HL-60 (cell line): ENCODE data around the gene P2RX6.
"Not testable (repeated sequence)": the region's sequence is repeated elsewhere in the genome, so short reads cannot be mapped to it uniquely, and the experiment has no call there.

ENCODE experiments used
- POLR2AphosphoS5 ChIP-seq: IDR thresholded peaks from 2 replicates; pipeline ENCODE4 v1.6.1; 2012; ENCODE audit warnings: low read depth
- TF ChIP-seq, protein P1 (sequence below): IDR thresholded peaks from one replicate; pipeline ENCODE4 v1.5.1; 2011; ENCODE audit warnings: low read length, control low read depth, inconsistent platforms; ENCODE audit not compliant: insufficient read depth

DNA sequence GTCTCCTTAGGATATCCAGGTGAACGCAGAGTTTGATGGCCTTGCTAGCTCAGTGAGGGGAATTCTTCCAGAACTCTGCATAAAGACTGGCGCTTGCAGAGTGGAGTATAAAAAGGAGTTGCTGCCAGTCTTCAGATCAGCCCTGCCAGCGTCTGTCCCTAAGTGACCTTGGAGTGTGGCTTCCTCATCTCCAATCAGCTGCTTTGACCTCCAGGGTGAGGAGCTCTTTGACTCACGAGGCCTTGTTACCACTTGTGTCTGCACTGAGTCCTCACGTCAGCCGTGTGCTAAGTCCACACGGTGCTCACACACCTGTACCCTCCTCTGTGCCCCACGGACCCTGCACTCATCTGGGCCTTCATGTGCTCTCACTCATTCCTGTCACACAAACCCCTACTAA is 45.4 kb downstream of the P2RX6 start:
- TF ChIP-seq, protein P1, sequence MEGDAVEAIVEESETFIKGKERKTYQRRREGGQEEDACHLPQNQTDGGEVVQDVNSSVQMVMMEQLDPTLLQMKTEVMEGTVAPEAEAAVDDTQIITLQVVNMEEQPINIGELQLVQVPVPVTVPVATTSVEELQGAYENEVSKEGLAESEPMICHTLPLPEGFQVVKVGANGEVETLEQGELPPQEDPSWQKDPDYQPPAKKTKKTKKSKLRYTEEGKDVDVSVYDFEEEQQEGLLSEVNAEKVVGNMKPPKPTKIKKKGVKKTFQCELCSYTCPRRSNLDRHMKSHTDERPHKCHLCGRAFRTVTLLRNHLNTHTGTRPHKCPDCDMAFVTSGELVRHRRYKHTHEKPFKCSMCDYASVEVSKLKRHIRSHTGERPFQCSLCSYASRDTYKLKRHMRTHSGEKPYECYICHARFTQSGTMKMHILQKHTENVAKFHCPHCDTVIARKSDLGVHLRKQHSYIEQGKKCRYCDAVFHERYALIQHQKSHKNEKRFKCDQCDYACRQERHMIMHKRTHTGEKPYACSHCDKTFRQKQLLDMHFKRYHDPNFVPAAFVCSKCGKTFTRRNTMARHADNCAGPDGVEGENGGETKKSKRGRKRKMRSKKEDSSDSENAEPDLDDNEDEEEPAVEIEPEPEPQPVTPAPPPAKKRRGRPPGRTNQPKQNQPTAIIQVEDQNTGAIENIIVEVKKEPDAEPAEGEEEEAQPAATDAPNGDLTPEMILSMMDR = not testable (repeated sequence)
- not testable (repeated sequence) for TF ChIP-seq POLR2AphosphoS5
